Sigmoid colon (tissue), 7 donors: ENCODE measurements around the gene GDPD5. TPM values are rescaled to one million over a fixed set of nuclear protein-coding genes. Genes with fewer than 3 reads are reported as not detected.

Source experiments
- DNase-seq: peaks from one replicate; pipeline ENCODE4 v3.0.0-alpha.2; 2019
- H3K27ac ChIP-seq, 4 donors: fragments of 200-600 bp; sonication (generic); one replicate each; pipeline ENCODE4 v1.5.1; 2016 to 2019; ENCODE audit warnings: mild to moderate bottlenecking in 1 of 4
- H3K27me3 ChIP-seq, 3 donors: fragments of 200-600 bp; sonication (generic); one replicate each; pipeline ENCODE4 v1.5.1; 2019; ENCODE audit warnings: mild to moderate bottlenecking in 1 of 3
- H3K36me3 ChIP-seq, 4 donors: fragments of 200-600 bp; sonication (generic); one replicate each; pipeline ENCODE4 v1.5.1; 2016 to 2019
- H3K4me1 ChIP-seq, 4 donors: fragments of 200-600 bp; sonication (generic); one replicate each; pipeline ENCODE4 v1.5.1; 2017 to 2019
- H3K4me3 ChIP-seq, 4 donors: fragments of 200-600 bp; sonication (generic); one replicate each; pipeline ENCODE4 v1.5.1; 2017 to 2019; ENCODE audit warnings: mild to moderate bottlenecking in 2 of 4, moderate library complexity in 1 of 4
- H3K9me3 ChIP-seq, 4 donors: fragments of 200-600 bp in 3 of 4; sonication (generic) in 3 of 4; one replicate each; pipeline versions ENCODE4 v1.5.1 to v1.6.1; 2013 to 2019
- CTCF ChIP-seq, 4 experiments: fragments of 450-650 bp in 3 of 4; fragments of 200-600 bp in 1 of 4; IDR thresholded peaks; one replicate each; pipeline ENCODE4 v1.5.1; 2016 to 2019; ENCODE audit warnings: antibody characterized with exemption in 4 of 4, mild to moderate bottlenecking in 3 of 4, moderate library complexity in 2 of 4
- EP300 ChIP-seq, 4 donors: sonication (generic); formaldehyde crosslinking; IDR thresholded peaks; one replicate each; pipeline ENCODE4 v1.6.1; 2017; ENCODE audit warnings: antibody characterized with exemption in 4 of 4
- POLR2A ChIP-seq, 2 donors: fragments of 450-650 bp; IDR thresholded peaks; one replicate each; pipeline ENCODE4 v1.6.1; 2016; ENCODE audit warnings: antibody characterized with exemption in 2 of 2, mild to moderate bottlenecking in 2 of 2, moderate library complexity in 2 of 2
- POLR2AphosphoS5 ChIP-seq, 4 donors: sonication (generic); formaldehyde crosslinking; IDR thresholded peaks; one replicate each; pipeline ENCODE4 v1.6.1; 2017; ENCODE audit warnings: antibody characterized with exemption in 4 of 4
- WGBS, 2 donors: extraction: QIAGEN DNeasy Blood & Tissue Kit; methylation state at CpG; one replicate each; pipeline ENCODE4 v1.1.7; 2013; 5-methylcytosine and 5-hydroxymethylcytosine counted together
- intact Hi-C: fragments of 100-400 bp; cut with DNase I; formaldehyde crosslinking; loops from one replicate; pipeline ENCODE4 v1.15.1; 2023
- polyA plus RNA-seq, 3 donors: library from polyadenylated mRNA; stranded (reverse); fragments of 200-250 nt; gene quantifications; one replicate each; pipeline ENCODE4 v1.2.3, GENCODE V29; 2013
- total RNA-seq, 4 donors: library from RNA; depleted of rRNA; stranded (reverse); fragments of >200 nt; gene quantifications; one replicate each; pipeline ENCODE4 v1.1.0, GENCODE V29; 2016
- donor health status: healthy with polysubstance abuse.
- donor health status: Bipolar disorder and iron deficiency.
- donor health status: healthy.

The GDPD5 gene
- total and polyA plus RNA-seq, 7 donors = 2.4 to 8.1 (median 5.8) TPM; not detected in 1

GRCh38 chr11:75476739-75477613 lies 48.8 kb downstream of the GDPD5 start:
- DNase-seq = no peak
- no peak for TF ChIP-seq EP300 (IDR thresholded peaks at IDR 0.05)
- TF ChIP-seq POLR2AphosphoS5 (IDR thresholded peaks at IDR 0.05) = no peak
- no peak for TF ChIP-seq POLR2A (IDR thresholded peaks at IDR 0.05)
- no peak overlapping the region for H3K4me3 ChIP-seq
- peaks cover 0 to 20% (median 12%) of the 10 kb centered on the region in 4 donors for H3K4me1 ChIP-seq
- peak overlapping the region in 2 of 4 donors; percentile 7 to 14 for H3K27ac ChIP-seq
- intact Hi-C loops = no loop called here
- no peaks in the 10 kb centered on the region for H3K27me3 ChIP-seq
- WGBS, 2 donors = 52 to 78% methylated on average over 10 of the region's 10 CpGs
- H3K36me3 ChIP-seq = no peaks in the 10 kb centered on the region
- H3K9me3 ChIP-seq = no peaks in the 10 kb centered on the region

- H3K4me1 ChIP-seq = peaks cover 0 to 20% (median 12%) of the 10 kb centered on the region in 4 donors
- TF ChIP-seq POLR2AphosphoS5 (IDR thresholded peaks at IDR 0.05) (no peak), EP300 (IDR thresholded peaks at IDR 0.05) (no peak), POLR2A (IDR thresholded peaks at IDR 0.05) (no peak), CTCF (IDR thresholded peaks at IDR 0.05) (no peak)
- 63 to 77% methylated on average over 9 of the region's 9 CpGs for WGBS, 2 donors
Observed at GRCh38 chr11:75475767-75476650, 49.7 kb downstream of the GDPD5 start.

GRCh38 chr11:75474878-75475766 lies 50.6 kb downstream of the GDPD5 start:
- Histone ChIP-seq H3K4me3 (peak overlapping the region in 1 of 4 donors; percentile 12), H3K27ac (peak overlapping the region in 3 of 4 donors; percentile 14 to 54 (median 39)), H3K27me3 (no peaks in the 10 kb centered on the region), H3K4me1 (peaks cover 0 to 20% (median 12%) of the 10 kb centered on the region in 4 donors), H3K36me3 (no peaks in the 10 kb centered on the region), H3K9me3 (no peaks in the 10 kb centered on the region)
- intact Hi-C loops = no loop called here
- DNase-seq = no peak
- 60 to 72% methylated on average over 16 of the region's 16 CpGs for WGBS, 2 donors
- TF ChIP-seq POLR2AphosphoS5 (IDR thresholded peaks at IDR 0.05) (no peak), CTCF (IDR thresholded peaks at IDR 0.05) (no peak), POLR2A (IDR thresholded peaks at IDR 0.05) (no peak), EP300 (IDR thresholded peaks at IDR 0.05) (no peak)

More at GRCh38 chr11:75475767-75476650, 49.7 kb downstream of the GDPD5 start:
- Histone ChIP-seq H3K4me3 (peak overlapping the region in 1 of 4 donors; percentile 12), H3K27me3 (no peaks in the 10 kb centered on the region), H3K36me3 (no peaks in the 10 kb centered on the region), H3K27ac (peak overlapping the region; percentile 1 to 54 (median 26)), H3K9me3 (no peaks in the 10 kb centered on the region)
- DNase-seq = no peak
- intact Hi-C loops = no loop called here

GRCh38 chr11:75474240-75474639 lies 51.5 kb downstream of the GDPD5 start:
- Histone ChIP-seq H3K36me3 (no peaks in the 10 kb centered on the region), H3K27me3 (no peaks in the 10 kb centered on the region), H3K4me3 (no peak overlapping the region), H3K27ac (no peak overlapping the region), H3K4me1 (peaks cover 0 to 20% (median 12%) of the 10 kb centered on the region in 4 donors), H3K9me3 (no peaks in the 10 kb centered on the region)
- 88 to 91% methylated on average over 1 of the region's 1 CpG for WGBS, 2 donors
- TF ChIP-seq POLR2A (IDR thresholded peaks at IDR 0.05) (no peak), POLR2AphosphoS5 (IDR thresholded peaks at IDR 0.05) (no peak), EP300 (IDR thresholded peaks at IDR 0.05) (no peak), CTCF (IDR thresholded peaks at IDR 0.05) (no peak)
- DNase-seq = no peak
- intact Hi-C loops = no loop called here
